Measurements from ENCODE around the gene CD1E. TPM values are rescaled to one million over a fixed set of nuclear protein-coding genes. Genes with fewer than 3 reads are reported as not detected.
"Not testable (repeated sequence)": the region's sequence is repeated elsewhere in the genome, so short reads cannot be mapped to it uniquely, and the experiment has no call there.

Gene CD1E
- total RNA-seq, 1 experiment from 2014 or later = not detected

DNA sequence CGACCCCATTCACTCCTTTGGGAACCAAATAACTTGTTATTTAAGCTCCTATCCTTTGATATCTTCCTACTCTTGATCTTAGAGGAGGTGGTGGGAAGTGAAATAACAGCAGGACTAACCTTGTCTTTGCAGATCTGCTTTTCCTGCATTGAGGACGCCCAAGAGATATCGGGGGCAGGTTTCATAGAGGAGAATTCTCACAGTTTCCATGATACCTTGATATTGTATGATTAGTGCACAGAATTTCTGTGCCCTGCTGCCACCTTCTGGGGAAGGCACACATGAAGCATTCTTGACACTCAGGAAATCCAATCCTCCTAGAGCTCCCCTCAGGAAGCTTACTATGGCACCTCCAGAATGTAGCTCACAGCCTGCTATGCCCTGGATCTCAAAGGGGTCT lies 24.0 kb upstream of the CD1E start:
- Histone ChIP-seq H3K4me1 (ENCODE audit: low read length) (no peaks in the 10 kb centered on the region; the same call in 1 of the 2 replicates), H3K9me2 (replicated peaks; ENCODE audit: insufficient read depth, low read length) (no peaks in the 10 kb centered on the region), H3K36me3 (ENCODE audit: insufficient read depth, low read length) (no peaks in the 10 kb centered on the region), H3K9me3 (ENCODE audit: low read length) (no peaks in the 10 kb centered on the region), H2AFZ (ENCODE audit: low read length) (no peak overlapping the region), H3K79me2 (ENCODE audit: low read length) (no peaks in the 10 kb centered on the region), H3K9ac (ENCODE audit: low read length) (no peak overlapping the region), H3K4me3 (ENCODE audit: low read length) (no peak overlapping the region), H4K20me1 (ENCODE audit: insufficient read depth, low read depth, low read length) (no peaks in the 10 kb centered on the region), H3K27ac (ENCODE audit: low read length) (no peak overlapping the region), H3K4me2 (ENCODE audit: low read depth, low read length, poor library complexity, severe bottlenecking) (no peak overlapping the region), H3K27me3 (ENCODE audit: low read length) (no peaks in the 10 kb centered on the region)
- peak; percentile 78 for DNase-seq

DNA sequence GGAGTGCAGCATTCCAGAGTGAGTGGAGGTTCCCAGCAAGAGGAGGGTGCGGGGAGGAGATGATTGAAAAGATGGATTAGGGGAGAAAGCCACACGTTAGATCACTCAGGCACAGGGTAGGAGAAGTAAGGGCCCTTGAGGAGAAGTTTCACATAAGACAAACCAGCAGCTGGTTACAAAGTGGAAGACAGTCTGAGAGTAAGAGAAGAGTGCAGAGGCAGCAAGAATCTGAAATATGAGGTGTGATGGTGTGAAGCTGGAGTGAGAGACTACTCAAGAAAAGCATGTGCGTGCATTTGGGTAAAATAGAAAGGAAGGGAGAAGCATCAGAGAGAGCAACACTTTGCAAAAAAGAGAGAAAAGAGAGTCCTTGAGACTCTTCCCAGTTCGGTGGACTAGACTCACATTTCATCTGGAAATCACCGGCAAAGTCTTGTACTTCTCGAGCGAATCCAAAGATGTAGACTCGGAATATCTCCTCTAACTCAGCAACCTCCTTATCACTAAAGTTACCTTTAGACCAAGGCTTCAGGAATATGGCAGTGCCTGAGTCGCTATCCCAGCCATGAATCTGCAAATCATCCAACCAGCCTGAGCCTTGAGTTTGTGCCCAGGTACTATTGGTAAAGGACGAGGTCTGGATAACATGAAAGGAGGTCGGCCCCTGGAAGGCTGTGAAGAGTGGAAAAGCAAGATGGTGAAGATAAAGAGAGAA lies 23.1 kb upstream of the CD1E start:
- Histone ChIP-seq H4K20me1 (ENCODE audit: insufficient read depth, low read depth, low read length) (no peaks in the 10 kb centered on the region), H3K4me3 (ENCODE audit: low read length) (no peak overlapping the region), H2AFZ (ENCODE audit: low read length) (no peak overlapping the region), H3K4me2 (ENCODE audit: low read depth, low read length, poor library complexity, severe bottlenecking) (no peak overlapping the region), H3K79me2 (ENCODE audit: low read length) (no peaks in the 10 kb centered on the region), H3K9me2 (replicated peaks; ENCODE audit: insufficient read depth, low read length) (no peaks in the 10 kb centered on the region), H3K27me3 (ENCODE audit: low read length) (no peaks in the 10 kb centered on the region), H3K36me3 (ENCODE audit: insufficient read depth, low read length) (no peaks in the 10 kb centered on the region), H3K27ac (ENCODE audit: low read length) (no peak overlapping the region), H3K9me3 (ENCODE audit: low read length) (no peaks in the 10 kb centered on the region), H3K9ac (ENCODE audit: low read length) (no peak overlapping the region), H3K4me1 (ENCODE audit: low read length) (peaks cover 5% of the 10 kb centered on the region)
- no peak for DNase-seq

DNA sequence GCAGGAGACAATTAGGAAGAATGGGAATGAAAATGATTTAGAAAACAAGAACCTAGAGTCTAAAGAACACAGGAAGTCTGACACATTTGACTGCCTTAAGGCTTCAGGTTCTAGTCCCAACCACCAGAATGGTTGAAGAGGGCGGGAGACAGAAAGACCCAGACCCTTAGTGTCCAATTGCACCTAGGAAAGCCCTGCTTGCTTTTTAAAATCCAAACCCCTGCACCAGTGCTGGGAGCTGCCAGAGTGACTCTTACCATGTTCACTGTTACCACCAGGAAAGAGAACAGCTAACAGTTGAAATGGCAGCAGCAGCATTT lies 22.6 kb upstream of the CD1E start:
- H2AFZ ChIP-seq (ENCODE audit: low read length) = no peak overlapping the region
- H3K4me1 ChIP-seq (ENCODE audit: low read length) = peaks cover 5% of the 10 kb centered on the region
- no peaks in the 10 kb centered on the region for H3K79me2 ChIP-seq (ENCODE audit: low read length)
- no peaks in the 10 kb centered on the region for H3K9me3 ChIP-seq (ENCODE audit: low read length)
- no peak overlapping the region for H3K4me3 ChIP-seq (ENCODE audit: low read length)
- no peaks in the 10 kb centered on the region for H3K9me2 ChIP-seq (replicated peaks; ENCODE audit: insufficient read depth, low read length)
- no peaks in the 10 kb centered on the region for H3K27me3 ChIP-seq (ENCODE audit: low read length)
- DNase-seq = no peak
- no peaks in the 10 kb centered on the region for H4K20me1 ChIP-seq (ENCODE audit: insufficient read depth, low read depth, low read length)
- H3K9ac ChIP-seq (ENCODE audit: low read length) = no peak overlapping the region
- no peaks in the 10 kb centered on the region for H3K36me3 ChIP-seq (ENCODE audit: insufficient read depth, low read length)
- H3K4me2 ChIP-seq (ENCODE audit: low read depth, low read length, poor library complexity, severe bottlenecking) = no peak overlapping the region
- no peak overlapping the region for H3K27ac ChIP-seq (ENCODE audit: low read length)

DNA sequence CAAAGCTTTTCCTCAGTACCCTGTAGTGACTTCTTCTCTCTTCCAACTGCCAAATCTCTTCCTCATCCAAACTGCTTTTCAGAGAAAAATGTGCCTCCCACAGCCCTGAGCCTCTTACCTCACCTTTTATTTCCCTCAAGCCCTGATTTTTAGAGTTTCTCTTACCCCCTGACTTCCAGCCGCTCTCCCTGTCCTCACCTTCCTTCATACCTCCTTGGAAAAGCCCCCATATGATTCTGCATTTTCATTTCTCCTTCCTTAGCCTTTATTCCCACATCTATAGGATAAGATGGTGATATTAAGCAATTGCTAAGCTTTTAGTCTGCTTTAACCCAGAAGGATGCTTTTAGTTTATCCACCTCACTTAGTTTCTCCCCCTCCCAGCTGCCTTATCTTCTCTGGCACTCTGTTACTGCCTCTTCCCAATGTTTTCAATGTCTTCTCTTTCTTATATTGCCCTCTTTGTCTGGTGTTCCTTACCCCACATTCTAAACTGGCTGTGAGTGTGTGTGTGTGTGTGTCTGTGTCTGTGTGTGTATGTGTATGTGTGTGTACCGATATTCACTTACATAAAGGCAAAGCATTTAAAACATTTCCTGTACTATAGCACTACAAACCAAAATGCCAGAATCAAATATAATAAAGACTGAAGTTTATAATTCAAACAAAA lies 22.1 kb upstream of the CD1E start, which contains the start of gene CD1B:
TSS of gene CD1B (minus strand) at position 51 of the 670 bp plus-strand sequence. CDS start 108 bp downstream, outside the sequence.
- Histone ChIP-seq H3K79me2 (ENCODE audit: low read length) (no peaks in the 10 kb centered on the region), H3K4me1 (ENCODE audit: low read length) (peaks cover 5% of the 10 kb centered on the region), H3K27me3 (ENCODE audit: low read length) (no peaks in the 10 kb centered on the region), H4K20me1 (ENCODE audit: insufficient read depth, low read depth, low read length) (no peaks in the 10 kb centered on the region), H3K9me3 (ENCODE audit: low read length) (no peaks in the 10 kb centered on the region), H3K36me3 (ENCODE audit: insufficient read depth, low read length) (no peaks in the 10 kb centered on the region), H3K4me2 (ENCODE audit: low read depth, low read length, poor library complexity, severe bottlenecking) (no peak within 1 kb of the TSS), H2AFZ (ENCODE audit: low read length) (no peak within 1 kb of the TSS), H3K9ac (ENCODE audit: low read length) (no peak within 1 kb of the TSS), H3K4me3 (ENCODE audit: low read length) (no peak within 1 kb of the TSS), H3K9me2 (replicated peaks; ENCODE audit: insufficient read depth, low read length) (no peaks in the 10 kb centered on the region), H3K27ac (ENCODE audit: low read length) (no peak within 1 kb of the TSS)
- no peak for DNase-seq

DNA sequence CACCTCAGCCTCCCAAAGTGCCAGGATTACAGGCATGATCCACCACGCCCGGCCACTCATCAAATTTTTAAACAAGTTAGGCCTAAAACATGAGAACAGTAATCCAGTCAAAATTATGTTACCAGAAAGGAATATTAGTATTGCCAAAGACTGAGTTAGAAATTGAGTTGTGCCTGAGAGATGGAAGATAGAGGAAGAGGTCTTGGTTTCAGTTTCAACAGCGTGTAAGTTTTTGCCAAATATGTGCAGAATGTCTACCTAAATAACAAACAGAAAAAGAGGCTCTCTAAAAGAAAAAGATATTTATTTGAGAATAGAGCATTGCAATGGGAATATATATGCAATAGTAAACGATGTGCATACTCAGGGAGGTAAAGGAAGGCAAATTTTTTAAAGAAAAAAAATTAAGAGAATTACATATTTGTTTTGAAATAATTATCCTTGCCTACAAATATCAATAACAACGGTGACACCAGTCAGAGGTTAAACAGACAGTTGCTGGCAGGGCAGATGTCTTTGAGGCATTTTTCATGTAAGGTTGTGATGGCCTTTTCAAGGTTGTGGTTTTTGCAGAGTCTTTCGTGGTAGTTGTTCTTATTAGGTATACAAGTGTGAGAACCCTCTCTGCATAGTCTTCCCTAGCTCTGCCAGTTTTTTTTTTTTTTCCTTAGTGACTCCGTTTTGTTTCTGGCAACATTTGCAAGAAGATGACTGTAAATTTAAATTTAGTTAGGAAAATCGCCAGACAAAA lies 20.1 kb upstream of the CD1E start:
- Histone ChIP-seq H3K9ac (ENCODE audit: low read length) (no peak overlapping the region), H3K27me3 (ENCODE audit: low read length) (no peaks in the 10 kb centered on the region), H3K36me3 (ENCODE audit: insufficient read depth, low read length) (no peaks in the 10 kb centered on the region), H3K4me3 (ENCODE audit: low read length) (no peak overlapping the region), H2AFZ (ENCODE audit: low read length) (no peak overlapping the region), H3K4me1 (ENCODE audit: low read length) (peaks cover 5% of the 10 kb centered on the region), H4K20me1 (ENCODE audit: insufficient read depth, low read depth, low read length) (no peaks in the 10 kb centered on the region), H3K9me3 (ENCODE audit: low read length) (no peaks in the 10 kb centered on the region), H3K9me2 (replicated peaks; ENCODE audit: insufficient read depth, low read length) (no peaks in the 10 kb centered on the region), H3K27ac (ENCODE audit: low read length) (no peak overlapping the region), H3K4me2 (ENCODE audit: low read depth, low read length, poor library complexity, severe bottlenecking) (no peak overlapping the region), H3K79me2 (ENCODE audit: low read length) (no peaks in the 10 kb centered on the region)
- DNase-seq = peak; percentile 40

DNA sequence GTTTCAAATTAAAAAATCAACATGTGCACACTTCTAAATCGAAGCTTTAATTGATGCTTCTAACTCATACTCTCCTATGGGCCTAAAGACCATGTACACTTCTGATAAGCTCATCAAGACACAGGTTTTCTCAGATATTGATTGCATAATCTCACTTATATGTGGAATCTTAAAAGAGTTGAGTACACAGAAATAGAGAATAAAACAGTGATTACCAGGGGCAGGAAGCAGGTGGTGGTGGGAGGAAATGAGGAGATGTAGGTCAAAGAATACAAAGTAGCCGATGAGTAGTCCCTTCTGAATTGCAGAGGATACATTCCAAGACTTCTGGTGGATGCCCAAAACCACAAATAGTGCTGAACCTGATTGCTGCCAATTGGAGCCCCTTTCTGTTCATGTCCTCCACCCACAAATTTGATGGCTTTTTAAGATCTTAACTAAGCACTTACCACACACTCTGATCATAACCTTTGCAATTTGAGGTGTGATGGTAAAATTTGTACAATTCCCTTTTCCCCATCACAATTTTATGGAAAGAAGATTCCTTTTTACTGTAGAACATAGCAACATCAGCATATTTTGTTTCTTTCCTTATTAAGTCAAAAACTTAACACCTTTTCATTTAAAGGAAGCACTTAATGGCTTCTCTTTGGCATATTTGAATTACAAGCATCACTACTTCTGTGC lies 19.0 kb upstream of the CD1E start:
- H3K9ac ChIP-seq (ENCODE audit: low read length) = no peak overlapping the region
- no peaks in the 10 kb centered on the region for H4K20me1 ChIP-seq (ENCODE audit: insufficient read depth, low read depth, low read length)
- no peaks in the 10 kb centered on the region for H3K9me2 ChIP-seq (replicated peaks; ENCODE audit: insufficient read depth, low read length)
- no peak for DNase-seq
- H3K27ac ChIP-seq (ENCODE audit: low read length) = no peak overlapping the region
- H3K79me2 ChIP-seq (ENCODE audit: low read length) = no peaks in the 10 kb centered on the region
- no peak overlapping the region for H3K4me2 ChIP-seq (ENCODE audit: low read depth, low read length, poor library complexity, severe bottlenecking)
- H3K4me3 ChIP-seq (ENCODE audit: low read length) = no peak overlapping the region
- H3K27me3 ChIP-seq (ENCODE audit: low read length) = no peaks in the 10 kb centered on the region
- H3K36me3 ChIP-seq (ENCODE audit: insufficient read depth, low read length) = no peaks in the 10 kb centered on the region
- no peak overlapping the region for H2AFZ ChIP-seq (ENCODE audit: low read length)
- H3K9me3 ChIP-seq (ENCODE audit: low read length) = no peaks in the 10 kb centered on the region
- H3K4me1 ChIP-seq (ENCODE audit: low read length) = peaks cover 5% of the 10 kb centered on the region

DNA sequence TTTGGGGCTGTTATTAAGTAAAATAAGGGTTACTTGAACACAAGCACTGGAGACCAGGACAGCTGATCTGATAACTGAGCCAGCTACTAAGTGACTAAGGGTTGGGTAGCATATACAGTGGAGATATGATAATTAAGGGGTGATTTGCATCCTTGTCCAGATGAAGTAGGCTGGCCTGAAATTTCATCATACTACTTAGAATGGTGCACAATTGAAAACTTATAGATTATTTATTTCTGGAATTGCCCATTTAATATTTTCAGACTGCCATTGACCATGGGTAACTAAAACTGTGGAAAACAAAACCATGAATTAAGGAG lies 18.5 kb upstream of the CD1E start:
- Histone ChIP-seq H3K4me1 (ENCODE audit: low read length) (peaks cover 5% of the 10 kb centered on the region), H3K4me3 (ENCODE audit: low read length) (no peak overlapping the region), H3K9me3 (ENCODE audit: low read length) (no peaks in the 10 kb centered on the region), H2AFZ (ENCODE audit: low read length) (no peak overlapping the region), H3K27me3 (ENCODE audit: low read length) (no peaks in the 10 kb centered on the region), H3K9me2 (replicated peaks; ENCODE audit: insufficient read depth, low read length) (no peaks in the 10 kb centered on the region), H3K4me2 (ENCODE audit: low read depth, low read length, poor library complexity, severe bottlenecking) (no peak overlapping the region), H3K79me2 (ENCODE audit: low read length) (no peaks in the 10 kb centered on the region), H3K27ac (ENCODE audit: low read length) (no peak overlapping the region), H3K9ac (ENCODE audit: low read length) (no peak overlapping the region), H4K20me1 (ENCODE audit: insufficient read depth, low read depth, low read length) (no peaks in the 10 kb centered on the region), H3K36me3 (ENCODE audit: insufficient read depth, low read length) (no peaks in the 10 kb centered on the region)
- DNase-seq = peak; percentile 42

DNA sequence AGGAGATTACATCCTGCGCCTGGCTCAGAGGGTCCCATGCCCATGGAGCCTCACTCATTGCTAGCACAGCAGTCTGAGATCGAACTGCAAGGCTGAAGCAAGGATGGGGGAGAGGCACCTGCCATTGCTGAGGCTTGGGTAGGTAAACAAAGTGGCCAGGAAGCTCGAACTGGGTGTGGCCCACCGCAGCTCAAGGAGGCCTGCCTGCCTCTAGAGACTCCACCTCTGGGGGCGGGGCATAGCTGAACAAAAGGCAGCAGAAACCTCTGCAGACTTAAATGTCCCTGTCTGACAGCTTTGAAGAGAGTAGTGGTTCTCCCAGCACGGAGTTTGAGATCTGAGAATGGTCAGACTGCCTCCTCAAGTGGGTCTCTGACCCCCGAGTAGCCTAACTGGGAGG lies 17.3 kb upstream of the CD1E start:
- not testable (repeated sequence) for H3K27ac ChIP-seq (ENCODE audit: low read length); H3K9ac ChIP-seq (ENCODE audit: low read length); H4K20me1 ChIP-seq (ENCODE audit: insufficient read depth, low read depth, low read length); H2AFZ ChIP-seq (ENCODE audit: low read length); H3K4me2 ChIP-seq (ENCODE audit: low read depth, low read length, poor library complexity, severe bottlenecking); H3K36me3 ChIP-seq (ENCODE audit: insufficient read depth, low read length); H3K9me3 ChIP-seq (ENCODE audit: low read length); H3K79me2 ChIP-seq (ENCODE audit: low read length); DNase-seq; H3K27me3 ChIP-seq (ENCODE audit: low read length); H3K4me1 ChIP-seq (ENCODE audit: low read length); H3K4me3 ChIP-seq (ENCODE audit: low read length); H3K9me2 ChIP-seq (replicated peaks; ENCODE audit: insufficient read depth, low read length)

All from Karpas-422 (cell line).